ENCODE data around the gene REST. TPM values are rescaled to one million over a fixed set of nuclear protein-coding genes. Genes with fewer than 3 reads are reported as not detected.
"Not testable (repeated sequence)": the region's sequence is repeated elsewhere in the genome, so short reads cannot be mapped to it uniquely, and the experiment has no call there.

The REST gene
- total RNA-seq, 1 donor from 2014 or later, result 57.4 TPM

GRCh38 chr4:56937262-56937661 lies 29.6 kb downstream of the REST start:
- Mint-ChIP-seq H3K36me3 (ENCODE audit: low read depth) (peaks cover 17% of the 10 kb centered on the region), H3K27ac (ENCODE audit: unreplicated experiment) (peak overlapping the region; percentile 88), H3K27me3 (ENCODE audit: low read depth) (no peaks in the 10 kb centered on the region), H3K4me3 (ENCODE audit: unreplicated experiment) (no peak overlapping the region), H3K4me1 (ENCODE audit: low read depth) (peaks cover 14% of the 10 kb centered on the region), H3K9me3 (ENCODE audit: low read depth) (no peaks in the 10 kb centered on the region)
- no peak for DNase-seq (ENCODE audit: low spot score)
- TF ChIP-seq CTCF (IDR thresholded peaks at IDR 0.05), result no peak

GRCh38 chr4:56939826-56940225 lies 32.1 kb downstream of the REST start:
- not testable (repeated sequence) for H3K4me3 Mint-ChIP-seq (ENCODE audit: unreplicated experiment); H3K9me3 Mint-ChIP-seq (ENCODE audit: low read depth); H3K27me3 Mint-ChIP-seq (ENCODE audit: low read depth); DNase-seq (ENCODE audit: low spot score); H3K27ac Mint-ChIP-seq (ENCODE audit: unreplicated experiment)
- Mint-ChIP-seq H3K36me3 (ENCODE audit: low read depth) (peaks cover 12% of the 10 kb centered on the region), H3K4me1 (ENCODE audit: low read depth) (peaks cover 11% of the 10 kb centered on the region)

GRCh38 chr4:56940403-56940802 lies 32.7 kb downstream of the REST start:
- H3K27me3 Mint-ChIP-seq (ENCODE audit: low read depth), result no peaks in the 10 kb centered on the region
- TF ChIP-seq CTCF (IDR thresholded peaks at IDR 0.05), result no peak
- H3K4me1 Mint-ChIP-seq (ENCODE audit: low read depth), result peaks cover 11% of the 10 kb centered on the region
- no peaks in the 10 kb centered on the region for H3K9me3 Mint-ChIP-seq (ENCODE audit: low read depth)
- peaks cover 12% of the 10 kb centered on the region for H3K36me3 Mint-ChIP-seq (ENCODE audit: low read depth)
- no peak overlapping the region for H3K27ac Mint-ChIP-seq (ENCODE audit: unreplicated experiment)
- H3K4me3 Mint-ChIP-seq (ENCODE audit: unreplicated experiment), result no peak overlapping the region
- no peak for DNase-seq (ENCODE audit: low spot score)

GRCh38 chr4:56940971-56941370 lies 33.3 kb downstream of the REST start:
- Mint-ChIP-seq H3K4me1 (ENCODE audit: low read depth) (peaks cover 11% of the 10 kb centered on the region), H3K9me3 (ENCODE audit: low read depth) (no peaks in the 10 kb centered on the region), H3K36me3 (ENCODE audit: low read depth) (peaks cover 12% of the 10 kb centered on the region), H3K27me3 (ENCODE audit: low read depth) (no peaks in the 10 kb centered on the region), H3K27ac (ENCODE audit: unreplicated experiment) (no peak overlapping the region), H3K4me3 (ENCODE audit: unreplicated experiment) (no peak overlapping the region)
- DNase-seq (ENCODE audit: low spot score), result no peak
- no peak for TF ChIP-seq CTCF (IDR thresholded peaks at IDR 0.05)

- Mint-ChIP-seq H3K9me3 (ENCODE audit: low read depth) (no peaks in the 10 kb centered on the region), H3K27ac (ENCODE audit: unreplicated experiment) (no peak overlapping the region), H3K36me3 (ENCODE audit: low read depth) (peaks cover 10% of the 10 kb centered on the region), H3K4me1 (ENCODE audit: low read depth) (peaks cover 11% of the 10 kb centered on the region), H3K27me3 (ENCODE audit: low read depth) (no peaks in the 10 kb centered on the region), H3K4me3 (ENCODE audit: unreplicated experiment) (no peak overlapping the region)
- no peak for TF ChIP-seq CTCF (IDR thresholded peaks at IDR 0.05)
- DNase-seq (ENCODE audit: low spot score), result no peak
These were observed 33.7 kb downstream of the REST start for GRCh38 chr4:56941403-56941802.

- Mint-ChIP-seq H3K36me3 (ENCODE audit: low read depth) (no peaks in the 10 kb centered on the region), H3K9me3 (ENCODE audit: low read depth) (no peaks in the 10 kb centered on the region), H3K4me3 (ENCODE audit: unreplicated experiment) (no peak overlapping the region), H3K4me1 (ENCODE audit: low read depth) (peaks cover 12% of the 10 kb centered on the region), H3K27ac (ENCODE audit: unreplicated experiment) (no peak overlapping the region), H3K27me3 (ENCODE audit: low read depth) (no peaks in the 10 kb centered on the region)
- no peak for TF ChIP-seq CTCF (IDR thresholded peaks at IDR 0.05)
- no peak for DNase-seq (ENCODE audit: low spot score)
These were observed 46.2 kb downstream of the REST start for GRCh38 chr4:56953680-56954520.

Measured in chondrocyte (in vitro differentiated cells).